Activated B cell treated with CpG ODN at 0.5 μM for 24 hours (primary cell): ENCODE results near the gene INO80D. TPM values are rescaled to one million over a fixed set of nuclear protein-coding genes. Genes with fewer than 3 reads are reported as not detected.
"Not testable (repeated sequence)": the region's sequence is repeated elsewhere in the genome, so short reads cannot be mapped to it uniquely, and the experiment has no call there.

Source experiments
- ATAC-seq: fragments of 200-7000 bp; cut with Tn5 transposase; one replicate; pipeline ENCODE4 v1.10.0; 2021; ENCODE audit warnings: low read depth, mild to moderate bottlenecking, moderate library complexity
- CTCF ChIA-PET: fragments of 350-600 bp; sonication (Branson Sonifier 250); formaldehyde crosslinking; loops from one replicate; lab custom pipeline; 2021; ENCODE audit warnings: antibody characterized with exemption; lab: Charles Lee
- POLR2A ChIA-PET: fragments of 350-600 bp; sonication (Branson Sonifier 250); formaldehyde crosslinking; loops from one replicate; lab custom pipeline; 2021; ENCODE audit warnings: antibody characterized with exemption; lab: Charles Lee
- DNase-seq: peaks from one replicate; pipeline ENCODE4 v3.0.0; 2022
- H3K27ac Mint-ChIP-seq: one replicate; pipeline ENCODE4 v1.8.0; 2020; ENCODE audit warnings: mixed read lengths
- H3K27me3 Mint-ChIP-seq: one replicate; pipeline ENCODE4 v1.8.0; 2021; ENCODE audit warnings: mixed read lengths
- H3K36me3 Mint-ChIP-seq: one replicate; pipeline ENCODE4 v1.8.0; 2021; ENCODE audit warnings: low read depth, mixed read lengths
- H3K4me1 Mint-ChIP-seq: one replicate; pipeline ENCODE4 v1.8.0; 2021; ENCODE audit warnings: mixed read lengths
- H3K4me3 Mint-ChIP-seq: one replicate; pipeline ENCODE4 v1.8.0; 2020; ENCODE audit warnings: mild to moderate bottlenecking, mixed read lengths
- H3K9me3 Mint-ChIP-seq: one replicate; pipeline ENCODE4 v1.8.0; 2020; ENCODE audit warnings: mixed read lengths
- CTCF ChIP-seq: fragments of 200-600 bp; IDR thresholded peaks from one replicate; pipeline ENCODE4 v1.8.0; 2022; ENCODE audit warnings: antibody characterized with exemption, mild to moderate bottlenecking
- intact Hi-C: fragments of 100-400 bp; cut with micrococcal nuclease; formaldehyde crosslinking; loops from one replicate; pipeline ENCODE4 v1.15.1; 2024
- total RNA-seq: library from RNA; stranded (reverse); gene quantifications from 2 replicates; pipeline ENCODE4 v1.2.3, GENCODE V29; 2022

INO80D gene
- total RNA-seq, 1 donor from 2014 or later: 53.1 TPM

- ChIA-PET POLR2A (interaction anchor here (0.5 kb wide), 1 partner anchor 22 kb away, joined by 3 read pairs; no protein-coding TSS in a partner anchor), CTCF (no interaction called here)
- Mint-ChIP-seq H3K9me3 (no peaks in the 10 kb centered on the region), H3K4me3 (no peak overlapping the region), H3K27me3 (no peaks in the 10 kb centered on the region), H3K4me1 (peaks cover 51% of the 10 kb centered on the region), H3K36me3 (peaks cover 14% of the 10 kb centered on the region), H3K27ac (no peak overlapping the region)
- intact Hi-C loops: loop anchor here (10.0 kb wide), 2 partner anchors 1085 to 1545 kb away; partner anchors contain the start of genes KLF7 and METTL21A
- ATAC-seq: no peak
- no peak for TF ChIP-seq CTCF
- DNase-seq: no peak
Measured at GRCh38 chr2:206079699-206080465, 6.1 kb downstream of the INO80D start.

- H3K36me3 Mint-ChIP-seq: peaks cover 11% of the 10 kb centered on the region
- H3K27ac Mint-ChIP-seq, H3K4me3 Mint-ChIP-seq, ATAC-seq, CTCF ChIA-PET, H3K9me3 Mint-ChIP-seq, DNase-seq, H3K27me3 Mint-ChIP-seq, intact Hi-C loops: not testable (repeated sequence)
- POLR2A ChIA-PET: interaction anchor here (1.3 kb wide), 1 partner anchor 8 kb away, joined by 3 read pairs; the partner anchor contains the start of gene INO80D
- H3K4me1 Mint-ChIP-seq: peaks cover 52% of the 10 kb centered on the region
Measured at GRCh38 chr2:206077879-206078278, 8.1 kb downstream of the INO80D start.

- H3K27me3 Mint-ChIP-seq: no peaks in the 10 kb centered on the region
- intact Hi-C loops: no loop called here
- no peak overlapping the region for H3K4me3 Mint-ChIP-seq
- ATAC-seq: no peak
- TF ChIP-seq CTCF: no peak
- CTCF ChIA-PET: no interaction called here
- peaks cover 15% of the 10 kb centered on the region for H3K36me3 Mint-ChIP-seq
- H3K27ac Mint-ChIP-seq: no peak overlapping the region
- no peaks in the 10 kb centered on the region for H3K9me3 Mint-ChIP-seq
- H3K4me1 Mint-ChIP-seq: peaks cover 46% of the 10 kb centered on the region
- POLR2A ChIA-PET: no interaction called here
- no peak for DNase-seq
Measured at GRCh38 chr2:206075113-206075512, 10.9 kb downstream of the INO80D start.

- CTCF ChIA-PET: no interaction called here
- Mint-ChIP-seq H3K9me3 (no peaks in the 10 kb centered on the region), H3K27ac (no peak overlapping the region), H3K36me3 (peaks cover 22% of the 10 kb centered on the region), H3K4me1 (peaks cover 37% of the 10 kb centered on the region), H3K27me3 (no peaks in the 10 kb centered on the region), H3K4me3 (no peak overlapping the region)
- no peak for DNase-seq
- POLR2A ChIA-PET: no interaction called here
- TF ChIP-seq CTCF: no peak
- intact Hi-C loops: no loop called here
- no peak for ATAC-seq
Measured at GRCh38 chr2:206071807-206072206, 14.2 kb downstream of the INO80D start.

GRCh38 chr2:206069417-206069816, 16.6 kb downstream of the INO80D start:
- CTCF ChIA-PET: no interaction called here
- peaks cover 39% of the 10 kb centered on the region for H3K4me1 Mint-ChIP-seq

More at GRCh38 chr2:206069417-206069816, 16.6 kb downstream of the INO80D start:
- intact Hi-C loops: no loop called here
- Mint-ChIP-seq H3K27me3 (no peaks in the 10 kb centered on the region), H3K9me3 (no peaks in the 10 kb centered on the region), H3K36me3 (peaks cover 25% of the 10 kb centered on the region), H3K4me3 (no peak overlapping the region), H3K27ac (no peak overlapping the region)
- POLR2A ChIA-PET: no interaction called here
- DNase-seq: no peak
- no peak for ATAC-seq
- no peak for TF ChIP-seq CTCF
